Measurements from ENCODE around the gene MGAT1.
A peak's percentile ranks its signal among the peaks of the same experiment; 100 is the strongest.

The MGAT1 gene

DNA sequence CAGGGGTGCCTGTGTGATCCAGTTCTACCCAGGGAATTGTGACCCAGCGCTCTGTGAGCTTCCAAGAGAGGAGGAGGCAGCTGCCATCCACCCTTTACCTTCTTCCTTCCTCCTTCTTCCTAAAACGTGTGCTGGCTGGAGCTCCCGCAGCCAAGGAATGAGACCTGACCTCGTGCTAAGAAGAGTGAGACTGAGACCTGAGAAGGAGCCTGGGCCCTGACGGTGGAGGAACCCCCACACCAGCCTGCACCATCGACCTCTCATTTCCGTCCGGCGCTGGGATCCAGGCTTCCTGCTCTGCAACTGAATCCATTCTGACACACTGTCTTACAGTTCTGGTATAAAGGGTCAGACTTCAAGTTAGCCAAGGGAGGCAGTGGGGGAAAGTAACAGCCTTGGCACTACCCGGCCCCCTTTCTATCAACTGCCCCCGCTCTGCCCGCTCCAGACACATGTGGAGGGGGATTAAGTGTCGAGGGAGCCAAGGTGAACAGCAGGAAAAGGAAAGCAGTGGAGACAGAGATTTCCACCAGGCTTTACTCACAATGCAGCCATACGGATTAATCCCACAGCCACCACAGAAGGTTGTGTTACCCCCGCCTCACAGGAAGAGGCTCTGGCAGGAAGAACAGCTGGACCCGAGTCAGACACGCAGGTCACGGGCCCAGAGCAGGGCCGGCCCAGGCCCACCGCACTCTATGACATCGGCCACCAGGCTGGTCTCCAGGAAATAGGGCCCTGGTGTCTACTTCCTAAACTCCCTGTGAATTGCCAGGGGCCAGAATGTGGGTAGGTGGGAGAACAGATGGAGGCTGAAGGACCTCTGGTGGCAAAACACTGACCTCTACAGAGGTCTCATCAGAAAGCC is 15.8 kb downstream of the MGAT1 start:
- no peak overlapping the region for H3K27ac ChIP-seq (ENCODE audit: low read length)
- TF ChIP-seq EZH2phosphoT487 (IDR thresholded peaks at IDR 0.05; ENCODE audit: low read depth) (no peak), CTCF (IDR thresholded peaks at IDR 0.05; ENCODE audit: low read depth, low read length) (no peak)
- no peak overlapping the region for H2AFZ ChIP-seq (ENCODE audit: low read depth, low read length)

GRCh38 chr5:180785794-180786221 is 16.8 kb downstream of the MGAT1 start:
- H3K4me1 ChIP-seq (ENCODE audit: low read length): peaks cover 12% of the 10 kb centered on the region
- H3K4me2 ChIP-seq (ENCODE audit: low read length): no peak overlapping the region
- H2AFZ ChIP-seq (ENCODE audit: low read depth, low read length): no peak overlapping the region
- H3K36me3 ChIP-seq (replicated peaks; ENCODE audit: low read depth, low read length): peaks cover 14% of the 10 kb centered on the region
- no peak overlapping the region for H3K27ac ChIP-seq (ENCODE audit: low read length)
- H3K4me3 ChIP-seq (ENCODE audit: low read length): no peak overlapping the region
- no peaks in the 10 kb centered on the region for H3K9me3 ChIP-seq (ENCODE audit: insufficient read depth, low read length)
- H4K20me1 ChIP-seq (ENCODE audit: insufficient read depth, low read length): no peaks in the 10 kb centered on the region
- 0 out of 2 replicates have a peak, but pooled peaks cover under 1% of the 10 kb centered on the region for H3K79me2 ChIP-seq (ENCODE audit: low read length)
- no peaks in the 10 kb centered on the region for H3K27me3 ChIP-seq (ENCODE audit: low read depth, low read length)
- TF ChIP-seq EZH2phosphoT487 (IDR thresholded peaks at IDR 0.05; ENCODE audit: low read depth) (no peak), CTCF (IDR thresholded peaks at IDR 0.05; ENCODE audit: low read depth, low read length) (no peak)
- no peak overlapping the region for H3K9ac ChIP-seq (ENCODE audit: low read length)

More for the DNA sequence above, 15.8 kb downstream of the MGAT1 start:
- peaks cover 10% of the 10 kb centered on the region; the same call in 1 of the 2 replicates for H3K79me2 ChIP-seq (ENCODE audit: low read length)
- peaks cover 23% of the 10 kb centered on the region for H3K36me3 ChIP-seq (replicated peaks; ENCODE audit: low read depth, low read length)
- no peak overlapping the region for H3K9ac ChIP-seq (ENCODE audit: low read length)
- H3K9me3 ChIP-seq (ENCODE audit: insufficient read depth, low read length): no peaks in the 10 kb centered on the region
- no peak overlapping the region for H3K4me2 ChIP-seq (ENCODE audit: low read length)
- H4K20me1 ChIP-seq (ENCODE audit: insufficient read depth, low read length): no peaks in the 10 kb centered on the region
- H3K4me1 ChIP-seq (ENCODE audit: low read length): peaks cover 6% of the 10 kb centered on the region
- no peaks in the 10 kb centered on the region for H3K27me3 ChIP-seq (ENCODE audit: low read depth, low read length)
- no peak overlapping the region for H3K4me3 ChIP-seq (ENCODE audit: low read length)

GRCh38 chr5:180785121-180785781 is 17.4 kb downstream of the MGAT1 start:
- Histone ChIP-seq H2AFZ (ENCODE audit: low read depth, low read length) (no peak overlapping the region), H3K27me3 (ENCODE audit: low read depth, low read length) (no peaks in the 10 kb centered on the region), H3K79me2 (ENCODE audit: low read length) (no peaks in the 10 kb centered on the region), H4K20me1 (ENCODE audit: insufficient read depth, low read length) (no peaks in the 10 kb centered on the region), H3K4me1 (ENCODE audit: low read length) (peaks cover 12% of the 10 kb centered on the region), H3K27ac (ENCODE audit: low read length) (no peak overlapping the region), H3K36me3 (replicated peaks; ENCODE audit: low read depth, low read length) (peaks cover 9% of the 10 kb centered on the region), H3K4me2 (ENCODE audit: low read length) (no peak overlapping the region), H3K9ac (ENCODE audit: low read length) (no peak overlapping the region), H3K4me3 (ENCODE audit: low read length) (no peak overlapping the region), H3K9me3 (ENCODE audit: insufficient read depth, low read length) (no peaks in the 10 kb centered on the region)
- no peak for TF ChIP-seq CTCF (IDR thresholded peaks at IDR 0.05; ENCODE audit: low read depth, low read length)
- TF ChIP-seq EZH2phosphoT487 (IDR thresholded peaks at IDR 0.05; ENCODE audit: low read depth): no peak

GRCh38 chr5:180784497-180785097 is 18.0 kb downstream of the MGAT1 start:
- Histone ChIP-seq H3K27ac (ENCODE audit: low read length) (no peak overlapping the region), H3K9me3 (ENCODE audit: insufficient read depth, low read length) (no peaks in the 10 kb centered on the region), H3K4me2 (ENCODE audit: low read length) (peak overlapping the region; percentile 45), H3K9ac (ENCODE audit: low read length) (no peak overlapping the region), H3K27me3 (ENCODE audit: low read depth, low read length) (no peaks in the 10 kb centered on the region), H2AFZ (ENCODE audit: low read depth, low read length) (no peak overlapping the region), H3K79me2 (ENCODE audit: low read length) (no peaks in the 10 kb centered on the region), H3K36me3 (replicated peaks; ENCODE audit: low read depth, low read length) (peaks cover 5% of the 10 kb centered on the region), H3K4me1 (ENCODE audit: low read length) (peaks cover 17% of the 10 kb centered on the region), H4K20me1 (ENCODE audit: insufficient read depth, low read length) (no peaks in the 10 kb centered on the region), H3K4me3 (ENCODE audit: low read length) (no peak overlapping the region)
- TF ChIP-seq EZH2phosphoT487 (IDR thresholded peaks at IDR 0.05; ENCODE audit: low read depth) (no peak), CTCF (IDR thresholded peaks at IDR 0.05; ENCODE audit: low read depth, low read length) (peak; percentile 82)

All from OCI-LY3 (cell line).